Stimulated activated memory B cell treated with anti-CD40 and anti-IgM and Interleukin-4, amounts not matched to agents 10 μg/mL and 1 μg/mL and 100 μg/mL, for 72 hours (primary cell): ENCODE data around the gene XRN2.

ENCODE experiments used
- ATAC-seq: fragments of 150-1000 bp; cut with Tn5 transposase; 2 replicates; pipeline ENCODE4 v1.10.0; 2021
- H3K27ac Mint-ChIP-seq: one replicate; pipeline ENCODE4 v1.8.0; 2022; ENCODE audit warnings: mild to moderate bottlenecking, mixed read lengths
- H3K27me3 Mint-ChIP-seq: one replicate; pipeline ENCODE4 v1.8.0; 2022; ENCODE audit warnings: mixed read lengths
- H3K36me3 Mint-ChIP-seq: one replicate; pipeline ENCODE4 v1.8.0; 2022; ENCODE audit warnings: mixed read lengths
- H3K4me1 Mint-ChIP-seq: one replicate; pipeline ENCODE4 v1.8.0; 2022; ENCODE audit warnings: mixed read lengths
- H3K4me3 Mint-ChIP-seq: one replicate; pipeline ENCODE4 v1.8.0; 2022; ENCODE audit warnings: mild to moderate bottlenecking, moderate library complexity, mixed read lengths
- H3K9me3 Mint-ChIP-seq: one replicate; pipeline ENCODE4 v1.8.0; 2022; ENCODE audit warnings: mixed read lengths

The XRN2 gene

DNA sequence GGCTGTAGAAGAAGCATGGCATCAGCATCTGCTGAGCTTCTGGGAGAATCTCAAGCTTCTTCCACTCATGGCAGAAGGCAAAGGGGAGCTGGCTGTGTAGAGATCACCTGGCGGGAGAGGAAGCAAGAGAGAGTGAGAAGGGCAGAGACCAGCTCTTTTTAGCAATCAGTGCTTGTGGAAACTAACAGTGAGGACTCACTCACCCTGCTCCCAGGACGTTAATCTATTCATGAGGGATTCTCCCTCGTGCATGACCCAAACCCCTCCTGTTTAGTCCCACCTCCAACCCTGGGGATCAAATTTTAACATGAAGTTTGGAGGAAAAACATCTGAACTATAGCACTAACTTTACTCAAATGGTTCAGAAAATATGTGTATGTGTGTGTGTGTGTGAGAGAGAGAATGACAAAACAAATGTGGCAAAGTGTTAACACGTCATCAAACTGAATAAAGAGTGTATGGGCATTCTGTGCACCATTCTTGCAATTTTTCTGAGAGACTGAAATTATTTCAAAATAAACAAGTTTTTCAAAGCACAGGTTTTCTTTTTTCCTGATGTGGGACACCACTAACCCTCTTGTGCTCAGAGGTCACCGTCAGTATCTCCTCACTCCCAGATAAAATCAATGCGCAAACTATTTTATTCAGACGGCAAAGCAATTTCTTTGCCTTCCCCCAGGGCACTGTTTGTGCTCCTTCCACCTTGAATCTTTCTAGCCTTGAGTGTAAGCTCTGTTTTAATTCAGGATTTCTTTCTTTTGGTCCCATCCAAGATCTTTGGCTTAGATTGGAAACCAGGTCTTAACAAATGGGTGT is 23.2 kb upstream of the XRN2 start:
- Mint-ChIP-seq H3K27ac (no peak overlapping the region), H3K9me3 (no peaks in the 10 kb centered on the region), H3K4me3 (no peak overlapping the region), H3K27me3 (peaks cover 13% of the 10 kb centered on the region), H3K4me1 (peaks cover 15% of the 10 kb centered on the region), H3K36me3 (no peaks in the 10 kb centered on the region)
- no peak for ATAC-seq

GRCh38 chr20:21280522-21281016 is 22.6 kb upstream of the XRN2 start:
- Mint-ChIP-seq H3K27ac (no peak overlapping the region), H3K9me3 (peaks cover 1% of the 10 kb centered on the region), H3K4me3 (no peak overlapping the region), H3K36me3 (peaks cover 2% of the 10 kb centered on the region), H3K27me3 (peaks cover 12% of the 10 kb centered on the region), H3K4me1 (peaks cover 15% of the 10 kb centered on the region)
- peak; percentile 50 for ATAC-seq

- Mint-ChIP-seq H3K27ac (no peak overlapping the region), H3K4me1 (no peaks in the 10 kb centered on the region), H3K36me3 (peaks cover 11% of the 10 kb centered on the region), H3K9me3 (peaks cover 9% of the 10 kb centered on the region), H3K27me3 (peaks cover 43% of the 10 kb centered on the region), H3K4me3 (no peak overlapping the region)
- no peak for ATAC-seq
Measured at GRCh38 chr20:21286775-21287174, 16.4 kb upstream of the XRN2 start.

GRCh38 chr20:21288587-21289370 is 14.4 kb upstream of the XRN2 start:
- Mint-ChIP-seq H3K9me3 (peaks cover 9% of the 10 kb centered on the region), H3K36me3 (peaks cover 11% of the 10 kb centered on the region), H3K27me3 (peaks cover 50% of the 10 kb centered on the region), H3K27ac (no peak overlapping the region), H3K4me1 (no peaks in the 10 kb centered on the region), H3K4me3 (no peak overlapping the region)
- no peak for ATAC-seq

GRCh38 chr20:21289651-21290050 is 13.5 kb upstream of the XRN2 start:
- ATAC-seq: no peak
- peaks cover 44% of the 10 kb centered on the region for H3K27me3 Mint-ChIP-seq
- no peak overlapping the region for H3K27ac Mint-ChIP-seq
- H3K9me3 Mint-ChIP-seq: peaks cover 9% of the 10 kb centered on the region
- no peak overlapping the region for H3K4me3 Mint-ChIP-seq
- H3K4me1 Mint-ChIP-seq: no peaks in the 10 kb centered on the region
- peaks cover 11% of the 10 kb centered on the region for H3K36me3 Mint-ChIP-seq

GRCh38 chr20:21291026-21291425 is 12.1 kb upstream of the XRN2 start:
- H3K27me3 Mint-ChIP-seq: peaks cover 33% of the 10 kb centered on the region
- H3K36me3 Mint-ChIP-seq: peaks cover 5% of the 10 kb centered on the region
- no peak overlapping the region for H3K27ac Mint-ChIP-seq
- peaks cover 3% of the 10 kb centered on the region for H3K9me3 Mint-ChIP-seq
- ATAC-seq: no peak
- H3K4me3 Mint-ChIP-seq: no peak overlapping the region
- no peaks in the 10 kb centered on the region for H3K4me1 Mint-ChIP-seq

DNA sequence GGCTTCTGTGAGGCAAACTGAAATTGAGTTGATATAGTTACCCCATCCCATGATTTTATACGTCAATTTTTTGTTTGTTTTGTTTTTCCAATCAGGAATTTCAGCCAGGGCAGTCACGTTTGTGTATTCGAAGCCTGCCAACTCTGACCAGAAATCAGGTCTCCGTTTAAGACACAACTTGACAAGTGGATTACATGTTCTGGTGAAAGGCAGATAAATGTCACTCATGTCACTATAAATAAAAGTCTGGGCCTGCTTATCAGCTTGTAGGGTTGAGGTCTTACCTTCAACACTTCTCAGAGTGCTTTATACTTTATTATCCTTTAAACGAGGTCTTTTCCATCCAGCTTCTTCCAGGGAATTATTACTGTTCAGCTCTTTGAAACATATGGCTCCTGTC is 8.4 kb upstream of the XRN2 start:
- ATAC-seq: no peak
- Mint-ChIP-seq H3K4me3 (no peak overlapping the region), H3K27ac (no peak overlapping the region), H3K4me1 (no peaks in the 10 kb centered on the region), H3K27me3 (peaks cover 7% of the 10 kb centered on the region), H3K9me3 (no peaks in the 10 kb centered on the region), H3K36me3 (no peaks in the 10 kb centered on the region)

DNA sequence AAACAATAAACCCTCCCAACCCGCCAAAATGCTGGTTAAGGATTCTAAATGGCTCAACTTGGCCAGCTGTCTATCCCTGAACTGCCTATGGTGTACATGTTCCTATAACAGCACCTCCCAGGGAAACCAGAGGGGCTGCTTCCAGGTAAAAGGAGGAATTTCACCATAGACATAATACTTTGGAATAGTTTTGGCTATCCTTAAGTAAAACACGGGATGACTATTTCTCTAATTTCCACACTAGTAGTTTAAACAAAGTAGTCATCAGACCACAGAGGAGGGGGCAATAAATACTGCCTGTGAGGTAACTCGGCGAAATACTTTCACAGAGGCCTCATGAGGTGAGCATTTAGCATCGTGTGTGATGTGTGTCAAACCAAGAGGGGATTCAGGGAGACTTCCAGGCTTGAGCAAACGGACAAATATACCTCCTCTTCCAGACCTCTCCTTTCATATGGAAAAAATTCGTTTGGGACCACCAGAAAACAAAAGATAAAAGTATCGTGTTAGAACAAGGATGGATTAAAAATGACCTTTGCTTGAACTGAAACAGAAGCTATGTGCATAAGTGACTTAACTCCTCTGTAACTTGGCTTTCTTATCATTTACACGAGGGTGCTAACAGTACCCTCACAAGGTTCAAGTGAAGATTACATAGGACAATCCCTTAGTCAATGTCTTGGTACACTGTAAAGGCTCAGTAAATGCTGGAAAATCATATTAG is 1.0 kb upstream of the XRN2 start:
- Mint-ChIP-seq H3K27ac (peak overlapping the region; percentile 98), H3K27me3 (no peaks in the 10 kb centered on the region), H3K36me3 (peaks cover 6% of the 10 kb centered on the region), H3K4me1 (peaks cover 24% of the 10 kb centered on the region), H3K9me3 (no peaks in the 10 kb centered on the region), H3K4me3 (peak overlapping the region; percentile 99)
- no peak for ATAC-seq

DNA sequence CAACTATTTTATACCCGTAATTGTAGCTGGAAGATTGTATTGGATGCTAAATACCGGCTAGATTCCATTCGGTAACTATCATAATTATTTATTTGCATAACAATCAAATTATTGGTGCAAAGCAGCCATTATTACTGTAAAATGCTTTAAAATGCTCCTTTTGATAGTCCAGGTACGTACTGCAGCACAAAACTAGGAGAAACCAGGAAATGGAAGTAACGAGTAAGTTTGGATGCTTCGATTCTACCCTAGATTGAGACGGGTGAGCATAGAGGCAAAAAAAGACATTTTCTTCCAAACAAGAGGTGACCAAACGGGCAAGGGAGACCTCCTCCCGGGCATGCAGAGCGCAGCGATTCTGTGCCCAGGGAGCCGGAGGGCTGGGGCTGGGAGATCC is 469 bp upstream of the XRN2 start:
- ATAC-seq: no peak
- peaks cover 24% of the 10 kb centered on the region for H3K4me1 Mint-ChIP-seq
- peaks cover 6% of the 10 kb centered on the region for H3K36me3 Mint-ChIP-seq
- H3K27ac Mint-ChIP-seq: peak overlapping the region; percentile 98
- H3K9me3 Mint-ChIP-seq: no peaks in the 10 kb centered on the region
- peak overlapping the region; percentile 99 for H3K4me3 Mint-ChIP-seq
- H3K27me3 Mint-ChIP-seq: no peaks in the 10 kb centered on the region

- H3K9me3 Mint-ChIP-seq: no peaks in the 10 kb centered on the region
- peak overlapping the region; percentile 99 for H3K4me3 Mint-ChIP-seq
- H3K4me1 Mint-ChIP-seq: peaks cover 32% of the 10 kb centered on the region
- H3K27ac Mint-ChIP-seq: peak overlapping the region; percentile 98
- no peaks in the 10 kb centered on the region for H3K27me3 Mint-ChIP-seq
- peak; percentile 2 for ATAC-seq
- peaks cover 17% of the 10 kb centered on the region for H3K36me3 Mint-ChIP-seq
Measured at GRCh38 chr20:21303872-21304586, 898 bp downstream of the XRN2 start.

DNA sequence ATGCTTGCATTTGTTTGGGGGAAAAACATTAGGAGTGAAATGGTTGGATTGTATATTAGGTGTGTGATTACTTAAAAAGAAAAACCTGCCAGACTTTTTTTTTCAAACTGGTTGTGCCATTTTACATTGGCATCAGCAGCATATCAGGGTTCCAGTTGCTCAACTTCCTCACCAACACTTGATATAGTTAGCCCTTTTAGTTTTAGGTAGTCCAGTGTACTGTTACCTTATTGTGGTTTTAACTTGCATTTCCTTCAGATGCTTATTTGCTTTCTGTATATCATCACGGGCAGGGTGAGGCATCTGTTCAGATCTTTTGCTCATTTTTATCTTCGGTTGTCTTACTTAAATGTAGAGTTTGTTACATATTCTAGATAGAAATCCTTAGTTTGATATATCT is 5.2 kb downstream of the XRN2 start:
- no peaks in the 10 kb centered on the region for H3K9me3 Mint-ChIP-seq
- no peaks in the 10 kb centered on the region for H3K27me3 Mint-ChIP-seq
- peaks cover 38% of the 10 kb centered on the region for H3K36me3 Mint-ChIP-seq
- H3K4me3 Mint-ChIP-seq: no peak overlapping the region
- no peak overlapping the region for H3K27ac Mint-ChIP-seq
- no peak for ATAC-seq
- peaks cover 64% of the 10 kb centered on the region for H3K4me1 Mint-ChIP-seq

DNA sequence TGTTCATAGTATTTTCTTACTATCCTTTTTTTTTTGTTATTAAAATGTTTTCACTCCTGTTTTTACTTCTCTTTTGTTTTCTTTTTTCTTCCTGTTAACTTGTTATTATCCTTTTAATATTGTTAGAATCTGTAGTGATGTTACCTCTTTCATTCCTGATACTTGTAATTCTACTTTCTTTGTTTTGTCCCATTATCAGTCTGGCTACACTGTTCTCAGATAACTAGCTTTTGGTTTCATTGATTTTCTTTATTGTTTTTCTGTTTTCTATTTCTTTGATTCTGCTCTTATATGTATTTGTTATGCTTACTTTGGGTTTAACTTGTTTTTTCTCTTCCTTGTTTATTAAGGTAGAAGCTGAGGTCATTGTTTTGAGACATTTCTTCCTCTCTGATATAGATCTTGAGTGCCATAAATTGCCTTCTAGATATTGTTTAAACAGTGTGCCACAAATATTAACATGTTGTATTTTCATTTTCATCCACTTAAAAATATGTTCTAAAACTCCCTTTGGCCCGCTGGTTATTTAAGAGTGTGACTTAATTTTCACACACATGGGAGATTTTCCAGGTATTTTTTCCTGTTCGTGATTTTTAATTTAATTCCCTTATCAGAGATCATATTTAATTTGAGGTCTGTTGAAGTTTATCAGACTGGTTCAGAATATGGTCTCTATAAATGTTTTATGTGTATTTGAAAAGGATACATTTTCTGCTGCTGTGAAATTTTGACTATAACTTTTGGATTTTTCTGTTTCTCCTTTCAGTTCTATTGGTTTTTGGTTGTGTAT is 6.7 kb downstream of the XRN2 start:
- Mint-ChIP-seq H3K9me3 (no peaks in the 10 kb centered on the region), H3K36me3 (peaks cover 36% of the 10 kb centered on the region), H3K4me3 (no peak overlapping the region), H3K27me3 (no peaks in the 10 kb centered on the region), H3K4me1 (peaks cover 63% of the 10 kb centered on the region), H3K27ac (peak overlapping the region; percentile 18)
- ATAC-seq: no peak

DNA sequence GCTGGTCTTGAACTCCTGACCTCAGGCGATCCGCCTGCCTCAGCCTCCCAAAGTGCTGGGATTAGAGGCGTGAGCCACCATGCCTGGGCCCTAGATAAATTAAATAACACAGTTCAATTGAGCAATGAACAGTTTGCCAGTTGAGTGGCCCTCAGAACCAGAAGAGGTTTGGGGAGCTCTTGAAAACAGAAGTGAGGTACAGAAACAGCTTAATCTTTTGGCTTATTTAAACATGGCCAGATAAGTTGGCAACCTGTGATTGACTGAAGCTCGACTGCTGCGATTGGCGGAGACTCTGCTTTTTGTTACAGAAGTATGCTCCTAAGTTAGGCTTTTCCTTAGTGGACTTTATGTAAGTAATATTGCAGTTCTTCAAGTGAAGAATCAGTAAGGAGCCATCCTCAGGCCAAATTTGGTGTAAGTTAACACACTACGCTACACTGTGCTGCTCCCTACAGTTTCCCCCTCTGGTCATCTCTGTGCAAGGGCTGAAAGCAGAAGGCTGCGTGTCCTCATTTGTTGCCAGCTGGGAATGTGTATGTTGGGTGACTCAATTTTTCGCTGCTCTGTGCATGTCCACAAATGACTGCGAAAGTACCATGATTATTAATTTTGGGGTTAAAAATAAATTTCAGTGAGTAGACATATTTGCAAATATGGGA is 9.8 kb downstream of the XRN2 start:
- peaks cover 81% of the 10 kb centered on the region for H3K4me1 Mint-ChIP-seq
- H3K36me3 Mint-ChIP-seq: peaks cover 42% of the 10 kb centered on the region
- H3K27me3 Mint-ChIP-seq: no peaks in the 10 kb centered on the region
- ATAC-seq: no peak
- no peak overlapping the region for H3K27ac Mint-ChIP-seq
- no peaks in the 10 kb centered on the region for H3K9me3 Mint-ChIP-seq
- H3K4me3 Mint-ChIP-seq: no peak overlapping the region

GRCh38 chr20:21315138-21315537 is 12.0 kb downstream of the XRN2 start:
- Mint-ChIP-seq H3K36me3 (peaks cover 34% of the 10 kb centered on the region), H3K9me3 (peaks cover 7% of the 10 kb centered on the region), H3K27me3 (no peaks in the 10 kb centered on the region), H3K4me3 (no peak overlapping the region), H3K27ac (no peak overlapping the region), H3K4me1 (peaks cover 76% of the 10 kb centered on the region)
- ATAC-seq: peak; percentile 62
